Neural progenitor cell (in vitro differentiated cells): ENCODE results near the gene DEAF1.

Source experiments
- EZH2 ChIP-seq: fragments of 200-600 bp; sonication (generic); IDR thresholded peaks from 2 replicates; pipeline ENCODE4 v1.6.1; 2017; ENCODE audit warnings: antibody characterized with exemption, mild to moderate bottlenecking, moderate library complexity
- TF ChIP-seq, protein P1 (sequence below): fragments of 200-600 bp; sonication (generic); IDR thresholded peaks from 2 replicates; pipeline ENCODE4 v1.5.1; 2017; ENCODE audit warnings: antibody characterized with exemption, mild to moderate bottlenecking

DNA sequence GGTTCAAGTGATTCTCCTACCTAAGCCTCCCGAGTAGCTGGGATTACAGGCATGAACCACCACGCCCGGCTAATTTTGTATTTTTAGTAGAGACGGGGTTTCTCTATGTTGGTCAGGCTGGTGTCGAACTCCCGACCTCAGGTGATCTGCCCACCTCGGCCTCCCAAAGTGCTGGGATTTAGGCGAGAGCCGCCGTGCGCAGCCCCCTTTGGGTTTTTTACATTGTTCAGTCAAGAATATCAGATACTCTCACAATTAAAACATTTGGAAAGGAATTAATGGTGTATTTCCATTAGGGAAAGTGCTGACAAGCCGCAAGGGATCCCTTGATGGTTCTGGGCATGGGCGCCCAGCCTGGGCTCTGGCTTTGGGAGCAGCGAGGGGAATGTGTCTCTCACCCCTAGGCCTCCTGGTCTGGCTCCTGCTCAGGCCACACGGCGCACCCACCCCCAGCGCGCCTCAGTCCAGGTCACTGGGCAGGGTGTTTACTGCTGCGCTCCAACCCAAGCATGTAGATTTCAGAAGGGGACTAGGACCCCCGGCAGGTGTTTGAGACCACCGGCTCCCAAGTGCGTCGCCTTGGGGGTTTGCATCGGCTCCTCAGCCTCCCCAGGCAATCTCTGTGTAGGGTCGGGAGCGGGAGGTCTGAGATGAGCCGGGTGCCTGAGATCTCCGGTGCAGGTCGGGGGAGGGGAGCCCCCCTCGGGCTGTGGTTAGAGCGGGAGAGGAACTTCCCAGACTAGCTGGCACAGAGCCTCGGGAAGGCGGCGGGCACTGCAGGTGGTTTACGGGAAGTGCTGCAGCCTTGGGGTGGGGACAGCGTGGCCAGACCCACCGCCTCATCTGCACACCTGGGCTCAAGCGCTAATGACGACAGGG, 78.5 kb downstream of the DEAF1 start:
- TF ChIP-seq, protein P1, sequence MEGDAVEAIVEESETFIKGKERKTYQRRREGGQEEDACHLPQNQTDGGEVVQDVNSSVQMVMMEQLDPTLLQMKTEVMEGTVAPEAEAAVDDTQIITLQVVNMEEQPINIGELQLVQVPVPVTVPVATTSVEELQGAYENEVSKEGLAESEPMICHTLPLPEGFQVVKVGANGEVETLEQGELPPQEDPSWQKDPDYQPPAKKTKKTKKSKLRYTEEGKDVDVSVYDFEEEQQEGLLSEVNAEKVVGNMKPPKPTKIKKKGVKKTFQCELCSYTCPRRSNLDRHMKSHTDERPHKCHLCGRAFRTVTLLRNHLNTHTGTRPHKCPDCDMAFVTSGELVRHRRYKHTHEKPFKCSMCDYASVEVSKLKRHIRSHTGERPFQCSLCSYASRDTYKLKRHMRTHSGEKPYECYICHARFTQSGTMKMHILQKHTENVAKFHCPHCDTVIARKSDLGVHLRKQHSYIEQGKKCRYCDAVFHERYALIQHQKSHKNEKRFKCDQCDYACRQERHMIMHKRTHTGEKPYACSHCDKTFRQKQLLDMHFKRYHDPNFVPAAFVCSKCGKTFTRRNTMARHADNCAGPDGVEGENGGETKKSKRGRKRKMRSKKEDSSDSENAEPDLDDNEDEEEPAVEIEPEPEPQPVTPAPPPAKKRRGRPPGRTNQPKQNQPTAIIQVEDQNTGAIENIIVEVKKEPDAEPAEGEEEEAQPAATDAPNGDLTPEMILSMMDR: no peak
- no peak for TF ChIP-seq EZH2
